Fibroblast of skin of right quadriceps (primary cell): ENCODE data around the gene ZBTB46.
"Not testable (repeated sequence)": the region's sequence is repeated elsewhere in the genome, so short reads cannot be mapped to it uniquely, and the experiment has no call there.

ENCODE experiments used
- DNase-seq: peaks from one replicate; pipeline ENCODE4 v3.0.0-alpha.2; 2013

ZBTB46 gene

DNA sequence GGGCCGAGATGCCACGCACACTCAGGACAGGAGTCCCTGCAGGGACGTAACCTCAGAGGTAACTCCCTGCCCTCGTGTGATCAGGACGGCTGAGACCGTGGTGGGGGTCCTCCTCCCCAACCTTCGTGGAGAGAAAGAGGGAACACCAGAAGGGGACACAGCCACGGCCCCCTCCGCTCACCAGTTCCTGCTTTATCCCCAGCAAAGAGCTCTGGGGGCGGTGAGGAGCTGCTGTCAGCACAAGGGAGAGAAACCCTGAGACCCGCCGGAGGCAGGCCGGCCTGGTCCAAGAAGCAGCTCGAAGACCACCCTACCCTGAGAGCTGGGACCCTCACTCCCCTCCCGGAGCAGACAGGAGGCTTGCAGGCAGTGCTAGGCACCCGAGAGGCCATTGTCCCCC, 47.1 kb downstream of the ZBTB46 start:
- DNase-seq: no peak

DNA sequence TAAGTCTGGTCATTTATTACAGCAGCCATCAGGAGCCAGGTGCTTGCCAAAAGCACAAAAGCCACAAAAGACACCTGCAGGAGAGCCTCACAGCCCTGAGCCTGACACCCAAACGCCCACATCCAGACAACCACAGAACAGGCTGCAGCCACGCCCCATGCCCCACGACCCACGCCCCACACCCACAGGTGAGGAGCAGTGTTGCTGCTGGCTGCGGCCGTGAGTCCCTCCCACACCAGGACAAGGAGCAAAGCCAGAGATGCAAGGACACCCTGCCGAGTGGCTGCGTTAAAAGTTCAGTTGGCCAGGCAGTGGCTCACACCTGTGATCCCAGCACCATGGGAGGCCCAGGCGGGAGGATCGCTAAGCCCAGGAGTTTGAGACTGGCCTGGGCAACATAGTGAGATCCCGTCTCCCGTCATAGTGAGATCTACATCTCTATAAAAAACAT, 48.5 kb downstream of the ZBTB46 start:
- no peak for DNase-seq

DNA sequence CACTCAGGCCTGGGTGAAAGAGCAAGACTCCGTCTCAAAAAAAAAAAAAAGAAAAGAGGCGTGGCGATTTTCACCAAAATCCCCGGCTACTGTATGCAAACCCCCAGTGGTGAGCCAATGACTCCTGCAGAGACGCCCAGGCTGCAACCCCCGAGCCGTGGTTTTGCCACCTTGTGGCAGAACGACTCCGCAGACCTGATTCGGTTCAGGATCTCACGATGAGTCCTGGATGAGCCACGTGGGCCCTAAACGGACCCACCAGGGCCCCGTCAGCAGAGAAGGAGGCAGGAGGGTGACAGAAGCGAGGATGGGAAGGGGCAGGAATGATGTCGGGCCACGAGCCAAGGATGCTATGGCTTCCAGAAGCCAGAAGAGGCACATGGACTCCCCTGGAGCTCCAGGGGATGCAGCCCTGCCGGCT, 49.0 kb downstream of the ZBTB46 start:
- DNase-seq: no peak

DNA sequence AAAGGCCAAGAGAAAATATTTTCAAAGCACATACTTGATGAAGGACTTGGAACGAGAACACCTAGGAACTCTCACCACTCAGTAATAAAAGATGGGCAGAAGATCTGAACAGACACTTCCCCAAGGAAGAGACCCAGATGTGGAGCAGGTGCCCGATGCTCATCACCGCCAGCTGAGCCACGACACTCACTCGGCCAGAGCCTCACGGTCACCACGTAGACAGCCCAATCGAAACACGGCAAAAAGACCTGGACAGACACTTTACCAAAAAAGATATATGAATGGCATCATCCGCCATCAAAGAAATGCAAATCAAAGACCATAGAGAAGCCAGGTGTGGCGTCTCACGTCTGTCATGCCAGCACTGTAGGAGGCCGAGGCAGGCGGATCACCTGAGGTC, 49.9 kb downstream of the ZBTB46 start:
- no peak for DNase-seq

DNA sequence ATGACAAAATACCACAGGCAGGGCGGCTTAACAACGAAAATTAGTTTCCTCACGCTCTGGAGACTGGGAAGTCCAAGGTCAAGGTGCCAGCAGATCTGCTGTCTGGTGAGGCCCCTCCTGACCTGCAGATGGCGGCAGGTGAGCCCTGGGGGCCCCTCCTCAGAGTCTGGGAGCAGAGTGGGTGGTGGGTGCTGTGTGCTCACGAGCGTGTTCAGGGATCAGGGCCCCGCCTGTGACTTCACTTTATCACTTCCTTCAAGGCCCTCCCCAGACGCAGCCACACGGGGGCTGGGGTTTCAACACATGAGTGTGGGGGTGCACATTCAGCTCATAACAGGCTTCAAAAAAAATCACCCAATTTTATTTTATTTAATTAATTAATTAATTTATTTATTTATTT, 52.2 kb downstream of the ZBTB46 start:
- DNase-seq: no peak

DNA sequence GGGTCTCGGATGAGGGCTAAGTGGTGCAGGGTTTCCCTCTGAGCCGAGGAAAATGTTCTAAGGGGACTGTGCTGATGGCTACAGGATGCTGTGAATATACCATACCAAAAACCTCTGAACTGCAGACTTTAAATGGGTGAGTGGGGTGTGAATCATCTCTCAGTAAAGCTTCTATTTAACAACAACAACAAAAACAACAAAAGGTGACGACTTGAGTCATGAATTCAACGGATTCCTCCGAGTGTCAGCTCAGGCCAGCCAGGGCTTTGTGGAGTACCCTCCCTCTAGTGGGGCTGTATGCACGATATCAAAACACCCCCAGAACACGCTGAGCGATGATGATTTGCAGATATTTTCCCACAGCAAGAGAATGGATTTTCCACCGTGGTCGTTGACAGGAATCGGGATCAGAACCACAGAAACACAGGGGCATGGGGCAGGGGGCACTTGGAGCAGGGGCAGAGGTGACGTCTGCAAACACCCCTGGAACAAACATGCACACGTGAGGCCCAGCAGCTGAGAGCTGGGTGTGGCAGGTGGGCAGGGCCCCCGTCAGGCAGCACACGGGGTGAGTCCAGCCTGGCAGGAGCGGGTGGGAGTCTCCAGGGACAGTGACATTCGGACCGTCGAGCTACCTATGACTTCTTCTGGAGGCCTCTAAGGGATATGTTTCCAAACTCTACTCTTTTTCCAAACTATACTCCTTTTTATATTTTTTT, 52.9 kb downstream of the ZBTB46 start:
- DNase-seq: no peak

DNA sequence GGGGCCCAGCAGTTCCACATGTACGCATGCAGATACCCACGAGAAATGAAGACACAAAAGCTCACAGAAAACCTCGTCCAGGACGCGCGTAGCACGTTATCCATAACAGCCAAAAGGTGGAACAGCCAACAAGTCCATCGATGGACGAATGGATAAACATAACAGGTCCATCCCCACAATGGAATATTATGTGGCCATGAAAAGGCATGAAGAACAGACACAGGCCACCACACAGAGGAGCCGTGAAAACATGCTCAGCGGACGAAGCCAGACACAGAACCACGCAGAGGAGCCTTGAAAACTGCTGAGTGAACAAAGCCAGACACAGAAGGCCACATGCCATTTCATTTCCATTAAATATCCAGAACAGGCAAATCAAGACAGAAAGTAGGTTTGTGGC, 53.5 kb downstream of the ZBTB46 start:
- DNase-seq: no peak

DNA sequence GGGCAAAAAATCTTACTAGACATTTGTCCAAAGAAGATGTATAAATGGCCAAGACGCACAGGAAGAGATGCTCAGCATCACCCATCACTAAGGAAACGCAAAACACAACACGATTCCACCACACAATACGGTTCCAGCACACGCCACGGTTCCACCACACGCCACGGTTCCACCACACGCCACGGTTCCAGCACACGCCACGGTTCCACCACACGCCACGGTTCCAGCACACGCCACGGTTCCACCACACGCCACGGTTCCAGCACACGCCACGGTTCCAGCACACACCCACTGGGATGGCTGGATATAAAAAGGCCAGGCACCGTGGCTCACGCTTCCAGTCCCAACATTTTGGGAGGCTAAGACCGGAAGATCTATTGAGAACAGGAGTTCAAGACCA, 54.2 kb downstream of the ZBTB46 start:
- not testable (repeated sequence) for DNase-seq

DNA sequence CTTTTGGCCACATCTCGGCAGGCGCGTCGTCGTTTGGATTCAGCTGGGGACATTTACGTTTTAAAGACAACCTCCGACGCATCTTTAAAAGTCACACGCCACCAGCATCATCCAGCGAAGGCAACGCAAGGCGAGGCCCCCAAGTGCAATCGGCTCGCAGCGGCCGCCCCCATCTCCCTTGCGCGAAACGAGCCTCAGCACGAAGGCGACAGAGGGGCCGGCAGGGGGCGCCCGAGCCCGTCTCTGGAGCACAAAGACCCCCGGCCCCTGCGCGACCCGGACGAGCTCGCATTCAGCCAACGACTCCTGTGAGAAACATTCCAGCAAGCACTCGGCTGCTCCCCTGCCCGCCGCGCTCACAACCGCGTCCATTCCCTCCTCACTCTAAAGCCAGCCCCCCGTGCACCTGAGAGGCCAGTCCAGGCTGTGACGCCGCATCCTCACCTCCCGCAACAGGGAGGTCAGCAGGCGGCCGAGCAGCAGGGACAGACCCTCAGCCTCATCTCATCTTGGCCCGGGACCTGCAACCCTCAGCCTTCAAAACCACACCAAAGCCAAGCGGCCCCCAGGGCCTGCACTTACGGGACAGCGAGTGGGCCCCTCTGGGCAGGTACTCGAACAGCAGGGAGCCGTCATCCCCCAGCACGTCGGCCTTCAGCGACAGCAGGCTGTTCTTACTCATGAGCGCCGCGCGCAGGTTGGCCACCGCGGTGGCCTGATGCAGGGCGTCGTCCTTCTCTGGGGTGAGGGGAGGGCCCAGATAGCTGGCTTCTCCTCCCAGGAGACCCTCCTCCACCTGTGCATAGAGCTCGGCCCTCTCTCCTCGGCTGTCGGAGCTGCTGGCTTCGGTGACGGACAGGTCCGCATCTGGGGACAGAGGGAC, 55.7 kb downstream of the ZBTB46 start:
- peak; percentile 43 for DNase-seq

DNA sequence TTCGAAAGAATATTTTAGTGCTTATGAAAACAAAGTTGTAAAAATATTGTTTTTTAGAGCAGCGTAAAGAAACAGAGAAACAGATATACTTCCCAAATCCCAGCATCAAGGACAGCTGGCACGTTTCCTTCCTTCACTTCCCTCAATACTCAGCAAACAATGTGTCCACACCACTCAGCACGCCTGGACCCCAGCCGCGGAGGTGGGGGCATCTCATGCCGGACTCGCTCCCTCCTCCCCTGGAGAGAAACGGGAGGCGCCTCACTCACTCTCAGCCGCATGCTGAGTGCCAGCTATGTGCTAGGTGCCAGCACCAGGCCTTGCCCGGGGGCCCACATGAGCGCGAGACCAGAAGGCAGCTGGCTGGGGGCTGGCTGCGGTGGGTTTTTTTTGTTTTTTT, 56.8 kb downstream of the ZBTB46 start:
- DNase-seq: no peak

DNA sequence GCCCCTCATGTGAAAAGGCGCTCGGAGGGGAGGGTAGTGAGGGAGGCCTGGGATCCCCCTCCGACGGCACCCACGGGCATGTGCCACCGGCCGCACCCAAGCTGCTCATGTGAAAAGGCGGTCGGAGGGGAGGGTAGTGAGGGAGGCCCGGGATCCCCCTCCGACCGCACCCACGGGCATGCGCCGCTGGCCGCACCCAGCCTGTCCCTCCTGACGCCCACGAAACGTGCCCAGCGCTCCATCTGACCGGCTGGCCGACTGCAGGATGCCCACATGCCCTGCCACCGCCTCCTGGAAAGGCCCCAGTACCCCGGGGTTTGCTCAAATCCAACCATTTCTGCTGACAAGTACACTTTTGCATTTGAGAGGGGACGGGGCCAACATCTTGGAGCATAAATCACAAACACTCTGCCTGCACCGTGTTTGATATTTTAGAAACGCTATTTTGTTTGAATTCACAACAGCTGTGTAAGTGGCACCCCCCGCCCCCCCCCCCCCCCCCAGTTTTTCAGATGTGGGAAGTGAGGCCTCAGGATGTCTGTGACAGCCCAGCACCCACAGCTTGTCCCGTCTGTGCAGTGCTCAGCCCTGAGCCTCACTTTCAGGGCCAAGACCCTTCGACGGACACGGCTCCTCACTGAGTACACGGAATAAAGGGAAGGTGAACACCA, 57.4 kb downstream of the ZBTB46 start:
- no peak for DNase-seq

DNA sequence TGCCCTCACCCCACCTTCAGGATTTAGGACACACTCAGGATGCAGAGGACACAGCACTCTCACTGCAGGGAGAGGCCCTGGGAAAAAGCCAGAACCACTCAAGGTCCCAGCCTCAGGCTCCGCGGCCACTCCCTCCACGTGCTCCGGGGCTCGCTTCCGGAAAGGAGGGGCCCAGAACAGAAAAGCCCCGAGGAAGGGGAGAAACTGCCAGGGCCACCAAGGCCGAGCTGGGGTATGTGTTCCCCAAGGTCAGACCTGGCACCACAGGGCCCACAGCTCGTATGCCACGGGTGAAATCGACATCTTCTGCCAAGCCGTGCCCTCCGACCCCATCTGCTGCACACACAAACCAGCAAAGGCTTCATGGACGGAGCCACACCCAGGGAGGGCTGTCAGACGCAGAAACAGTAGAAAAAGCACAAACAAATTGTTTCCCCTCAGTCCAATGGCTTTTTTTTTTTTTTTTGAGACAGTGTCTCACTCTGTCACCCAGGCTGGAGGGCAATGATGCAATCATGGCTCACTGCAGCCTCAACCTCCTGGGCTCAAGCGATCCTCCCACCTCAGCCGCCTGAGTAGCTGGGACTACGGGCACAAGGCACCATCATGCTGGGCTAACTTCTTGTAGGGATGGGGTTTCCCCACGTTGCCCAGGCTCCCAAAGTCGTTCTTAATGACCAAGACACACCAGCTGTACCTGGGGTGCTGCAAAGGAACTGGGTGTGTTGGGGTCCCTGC, 58.1 kb downstream of the ZBTB46 start:
- DNase-seq: no peak

DNA sequence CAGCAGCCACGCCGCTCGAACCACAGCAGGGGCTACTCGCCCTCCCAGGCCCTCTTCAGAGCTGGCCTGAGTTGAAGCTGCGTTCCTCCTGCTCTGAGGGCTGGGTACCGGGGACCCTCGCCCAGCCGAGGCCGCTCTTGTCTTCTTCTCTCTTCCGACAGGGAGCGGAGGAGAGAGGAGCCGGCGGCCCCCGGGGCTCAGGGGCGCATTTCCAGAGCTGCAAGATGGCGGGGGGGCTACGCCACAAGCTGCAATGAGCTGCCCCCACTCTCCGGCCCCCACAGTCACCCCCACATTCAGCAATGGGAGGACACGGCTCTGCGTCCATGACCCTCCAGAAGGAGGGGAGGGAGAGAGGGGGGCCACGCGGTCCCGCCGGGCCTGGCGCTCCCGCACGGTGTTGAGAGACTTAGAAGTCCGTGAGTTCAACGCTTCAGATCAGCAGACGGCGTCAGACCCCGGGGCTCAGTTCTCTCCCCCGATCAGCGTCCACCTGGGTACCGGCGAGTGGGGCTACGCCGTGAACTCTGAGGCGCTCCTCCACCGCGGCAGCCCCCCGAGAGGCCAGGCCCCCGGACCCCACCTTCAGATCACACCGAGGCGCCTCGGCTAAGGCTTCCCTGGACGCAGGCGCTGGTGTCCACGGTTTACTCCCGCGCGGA, 59.9 kb downstream of the ZBTB46 start:
- DNase-seq: no peak

DNA sequence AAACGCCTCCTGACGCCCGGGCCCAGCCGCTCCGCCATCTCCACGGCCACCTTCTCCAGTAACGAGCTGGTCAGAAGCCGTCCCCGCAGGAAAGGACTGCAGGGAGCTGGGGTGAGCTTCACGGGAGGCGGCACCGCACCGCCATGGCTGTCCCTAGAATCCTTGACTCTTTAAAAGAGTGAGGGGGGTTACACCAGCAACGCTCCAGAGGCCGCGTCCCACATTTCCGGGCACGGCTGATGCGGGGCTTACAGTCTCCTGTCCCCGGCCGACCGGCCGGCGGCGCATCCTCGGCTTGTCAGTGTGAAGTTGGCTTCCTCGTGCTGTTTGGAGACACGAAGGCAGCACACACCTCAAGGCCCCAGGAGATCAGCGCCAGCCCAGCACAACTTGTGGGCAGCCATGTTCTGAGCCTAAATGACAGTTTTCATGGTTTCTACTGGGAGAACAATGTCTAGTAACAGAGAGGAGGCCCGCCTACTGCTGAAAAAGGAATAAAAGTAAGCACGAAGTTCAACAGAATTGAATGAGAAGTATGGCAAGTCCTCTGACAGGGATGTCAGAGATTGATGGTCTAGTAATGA, 61.1 kb downstream of the ZBTB46 start:
- DNase-seq: no peak

DNA sequence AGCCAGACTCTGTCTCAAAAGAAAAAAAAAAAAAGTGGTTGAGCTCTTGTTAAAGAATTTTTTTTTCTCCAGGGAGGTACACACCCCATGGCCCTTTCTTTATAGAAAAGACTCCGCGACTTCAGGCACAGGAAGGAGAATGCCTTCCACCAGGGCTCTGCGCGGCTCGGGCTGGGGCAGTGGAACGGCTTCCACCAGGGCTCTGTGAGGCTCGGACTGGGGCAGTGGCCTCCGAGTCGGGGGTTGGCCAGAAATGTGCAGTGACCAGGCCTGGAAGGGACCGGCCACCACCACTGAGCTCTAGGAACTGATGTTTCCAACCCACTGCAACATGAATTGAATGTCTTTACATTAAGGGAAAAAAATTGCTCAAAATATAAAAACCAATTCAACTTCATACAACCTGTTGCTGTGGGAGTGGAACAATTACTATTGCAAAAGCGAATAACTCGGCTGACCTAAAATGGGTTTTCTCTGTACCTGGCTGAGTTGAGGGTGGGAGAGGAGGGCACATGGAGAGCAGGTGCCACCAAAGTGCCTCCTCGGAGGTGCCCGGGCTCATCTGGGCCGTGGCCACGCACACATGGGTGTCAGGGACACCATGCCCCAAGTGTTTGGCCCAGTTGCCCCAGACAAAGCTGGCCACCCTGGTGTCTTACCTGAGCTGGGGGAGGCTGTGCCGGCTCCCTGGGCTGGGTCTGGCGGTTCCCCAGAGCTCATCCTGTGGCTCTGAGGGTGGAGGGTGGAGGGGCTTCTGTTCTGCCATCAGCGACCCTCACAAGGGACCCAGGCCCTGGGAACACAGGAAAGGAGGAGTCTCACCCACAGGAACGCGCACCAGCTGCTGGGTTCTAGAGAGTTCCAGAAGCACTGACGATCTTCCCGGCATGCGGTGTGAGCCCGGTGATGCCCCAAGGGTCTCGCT, 62.2 kb downstream of the ZBTB46 start:
- no peak for DNase-seq

DNA sequence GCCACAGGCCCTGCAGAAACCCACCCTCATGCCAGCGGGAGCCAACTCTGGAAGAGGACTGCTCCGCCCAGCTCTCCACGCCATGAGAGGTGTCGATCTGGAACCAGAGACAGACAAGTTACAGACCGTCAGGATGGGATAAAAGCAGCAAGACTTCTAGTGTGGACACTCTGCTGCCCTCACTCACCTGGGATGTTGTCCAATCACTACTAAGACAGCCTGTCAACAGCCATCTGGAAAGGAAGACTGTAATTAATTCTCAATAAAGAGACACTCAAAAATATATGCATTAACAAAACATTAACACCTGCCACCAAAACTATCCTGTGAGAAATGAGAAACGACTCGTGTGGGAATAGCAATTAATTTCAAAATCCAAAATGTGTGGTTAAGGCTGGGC, 63.2 kb downstream of the ZBTB46 start:
- DNase-seq: no peak

DNA sequence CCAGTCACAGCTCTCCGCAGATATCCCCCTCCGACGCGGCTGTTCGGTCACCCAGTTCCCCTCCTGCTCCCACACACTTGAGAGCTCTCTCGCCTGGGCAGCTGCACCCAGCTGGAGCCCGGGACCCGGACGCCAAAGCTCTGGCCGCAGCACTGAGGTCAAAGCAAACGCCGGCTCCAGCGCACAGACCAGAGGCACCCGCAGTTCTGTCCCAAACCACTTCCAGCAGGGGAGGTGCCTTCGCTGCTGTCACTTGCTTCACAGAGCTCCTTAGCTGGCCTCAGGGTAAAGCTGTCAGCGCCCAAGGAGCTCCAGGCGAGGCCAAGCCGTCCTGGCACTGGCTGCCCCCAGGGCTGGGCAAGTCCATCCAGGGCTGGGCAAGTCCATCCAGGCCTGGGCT, 63.6 kb downstream of the ZBTB46 start:
- DNase-seq: no peak

DNA sequence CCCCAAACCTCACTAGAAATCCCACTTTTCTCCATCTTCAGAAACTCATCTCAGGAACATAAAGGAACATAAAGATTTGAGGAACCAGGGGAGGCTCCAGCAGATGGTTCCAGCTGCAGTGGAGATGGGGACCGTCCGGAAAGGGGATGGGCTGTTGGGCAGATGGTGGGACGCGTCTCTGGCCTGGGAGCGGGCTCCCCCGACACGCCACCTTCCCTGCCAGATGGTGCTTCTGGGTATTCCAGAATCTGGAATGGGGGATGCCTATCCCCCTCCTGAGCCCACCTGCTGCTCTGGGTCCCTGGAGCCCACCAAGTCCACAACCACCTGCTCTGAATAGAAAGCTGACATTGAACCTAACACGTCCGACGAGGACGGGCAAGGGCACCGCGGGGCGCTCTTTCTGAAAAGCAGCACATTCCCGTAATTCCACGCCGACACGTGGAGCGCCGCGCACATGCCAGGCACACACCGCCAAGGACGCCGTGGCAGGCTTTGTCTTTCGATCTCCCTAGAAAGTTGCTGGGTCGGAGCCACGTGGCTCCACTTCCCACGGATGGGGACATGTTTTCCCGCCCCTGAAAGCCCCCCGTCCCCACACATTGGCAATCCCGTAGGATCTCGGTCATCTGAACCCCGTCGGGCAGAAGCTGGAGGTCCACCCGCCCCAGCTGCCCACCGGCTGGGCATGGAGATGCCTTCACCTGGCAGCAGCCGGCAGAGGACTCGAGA, 64.2 kb downstream of the ZBTB46 start:
- DNase-seq: no peak

DNA sequence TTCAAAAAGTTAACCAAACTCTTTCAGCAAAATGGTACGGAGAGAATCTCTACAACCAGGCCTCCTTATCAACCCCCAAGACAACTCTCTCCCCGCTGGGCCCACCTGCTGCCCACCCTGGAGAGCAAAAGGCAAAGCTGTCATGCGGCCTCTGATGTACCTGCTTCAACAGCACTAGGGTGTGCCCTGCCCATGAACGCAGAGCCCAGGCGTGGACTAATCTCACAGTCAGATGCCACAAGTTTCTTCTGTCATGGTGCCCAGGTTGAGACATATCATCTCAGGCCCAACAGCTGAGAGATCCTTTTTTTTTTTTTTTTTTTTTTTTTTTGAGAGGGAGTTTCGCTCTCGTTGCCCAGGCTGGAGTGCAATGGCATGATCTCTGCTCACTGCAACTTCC, 65.2 kb downstream of the ZBTB46 start:
- no peak for DNase-seq
